GM23248 (cell line): Measurements from ENCODE around the gene ADCY2.

ENCODE experiments used
- EZH2 ChIP-seq: fragments of 200-600 bp; sonication (generic); IDR thresholded peaks from 2 replicates; pipeline ENCODE4 v1.6.1; 2018; ENCODE audit warnings: antibody characterized with exemption, mild to moderate bottlenecking; ENCODE audit not compliant: insufficient read depth, poor library complexity, severe bottlenecking
- EZH2phosphoT487 ChIP-seq: fragments of 200-600 bp; sonication (generic); IDR thresholded peaks from 2 replicates; pipeline ENCODE4 v1.6.1; 2018; ENCODE audit warnings: antibody characterized with exemption, moderate library complexity, mild to moderate bottlenecking, low read depth; ENCODE audit not compliant: insufficient read depth

DNA sequence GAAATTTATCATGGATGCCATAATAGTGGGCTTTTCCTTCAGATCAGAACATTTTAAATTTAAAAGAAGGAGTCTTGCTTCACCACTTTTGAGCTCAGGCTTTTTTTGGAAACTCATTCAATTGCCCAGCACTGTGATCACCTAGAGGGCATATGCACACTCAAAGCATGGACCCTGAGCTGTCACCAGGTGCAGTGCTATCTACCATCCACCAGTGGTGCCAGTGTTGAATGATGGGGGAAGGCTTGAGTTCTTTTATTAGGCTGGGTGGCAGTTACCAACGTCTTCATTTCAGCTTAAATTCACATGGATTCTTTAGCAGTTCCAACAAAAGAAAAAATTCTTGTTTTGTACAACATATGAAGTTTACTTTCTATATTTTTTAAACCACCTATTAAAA, 290.9 kb downstream of the ADCY2 start:
- TF ChIP-seq EZH2phosphoT487 = no peak
- TF ChIP-seq EZH2 = no peak
